Neural cell (in vitro differentiated cells): ENCODE data around the gene E2F1. TPM values are rescaled to one million over a fixed set of nuclear protein-coding genes. Genes with fewer than 3 reads are reported as not detected.

Experiments used
- H2AFZ ChIP-seq: fragments of 200-600, 300-800 bp; sonication (generic), shearing (Covaris generic); 2 replicates; pipeline ENCODE4 v1.6.0; 2014; ENCODE audit warnings: low read depth, mild to moderate bottlenecking, antibody characterized with exemption, low read length, moderate library complexity
- H3F3A ChIP-seq: fragments of 200-600 bp; shearing (Covaris generic); 2 replicates; pipeline ENCODE4 v1.6.1; 2016; ENCODE audit warnings: mild to moderate bottlenecking, moderate library complexity, mixed read lengths, antibody characterized with exemption, low read length; ENCODE audit not compliant: insufficient read depth, poor library complexity, severe bottlenecking
- H3K27ac ChIP-seq: fragments of 200-600, 300-800 bp; sonication (generic), shearing (Covaris generic); 2 replicates; pipeline ENCODE4 v1.5.1; 2014; ENCODE audit warnings: mild to moderate bottlenecking, low read length, moderate library complexity
- H3K27me3 ChIP-seq: fragments of 300-800, 200-600 bp; sonication (generic), shearing (Covaris generic); 2 replicates; pipeline ENCODE4 v1.6.0; 2014; ENCODE audit warnings: mild to moderate bottlenecking, low read depth, low read length, moderate library complexity; ENCODE audit not compliant: insufficient read depth
- H3K36me3 ChIP-seq: fragments of 300-800, 200-600 bp; sonication (generic), shearing (Covaris generic); 2 replicates; pipeline ENCODE4 v1.5.1; 2014; ENCODE audit warnings: mild to moderate bottlenecking, antibody characterized with exemption, low read length, moderate library complexity; ENCODE audit not compliant: insufficient read depth
- H3K4me2 ChIP-seq: fragments of 300-800, 200-600 bp; sonication (generic), shearing (Covaris generic); 2 replicates; pipeline ENCODE4 v1.6.0; 2014; ENCODE audit warnings: mild to moderate bottlenecking, low read length
- H3K4me3 ChIP-seq: fragments of 300-800, 200-600 bp; sonication (generic), shearing (Covaris generic); 2 replicates; pipeline ENCODE4 v1.5.1; 2014; ENCODE audit warnings: mild to moderate bottlenecking, low read length, moderate library complexity
- H3K79me2 ChIP-seq: fragments of 200-600 bp; shearing (Covaris generic); replicated peaks from 2 replicates; pipeline ENCODE4 v1.6.0; 2014; ENCODE audit warnings: mild to moderate bottlenecking, low read length, moderate library complexity; ENCODE audit not compliant: insufficient read depth
- H3K9ac ChIP-seq: fragments of 300-800, 200-600 bp; sonication (generic), shearing (Covaris generic); 2 replicates; pipeline ENCODE4 v1.6.1; 2016; ENCODE audit warnings: mild to moderate bottlenecking, low read length, mixed read lengths
- H3K9me2 ChIP-seq: fragments of 200-600 bp; shearing (Covaris generic); 2 replicates; pipeline ENCODE4 v1.6.1; 2016; ENCODE audit warnings: mild to moderate bottlenecking, low read length, mixed read lengths; ENCODE audit not compliant: insufficient read depth
- H3K9me3 ChIP-seq: fragments of 200-600, 300-800 bp; sonication (generic), shearing (Covaris generic); 2 replicates; pipeline ENCODE4 v1.6.1; 2016; ENCODE audit warnings: mild to moderate bottlenecking, mixed run types, low read length, moderate library complexity, mixed read lengths
- H4K20me1 ChIP-seq: fragments of 200-600 bp; shearing (Covaris generic); 2 replicates; pipeline ENCODE4 v1.6.1; 2016; ENCODE audit warnings: mild to moderate bottlenecking, mixed run types; ENCODE audit not compliant: insufficient read depth
- EP300 ChIP-seq: fragments of 450-650 bp; conservative IDR thresholded peaks from 2 replicates; pipeline ENCODE4 v1.6.1; 2014; ENCODE audit warnings: antibody characterized with exemption, mild to moderate bottlenecking, moderate library complexity; ENCODE audit not compliant: poor library complexity, severe bottlenecking
- MXI1 ChIP-seq: fragments of 450-650 bp; conservative IDR thresholded peaks from 2 replicates; pipeline ENCODE4 v1.6.1; 2014; ENCODE audit warnings: antibody characterized with exemption, mild to moderate bottlenecking; ENCODE audit not compliant: poor library complexity, severe bottlenecking
- TAF1 ChIP-seq: IDR thresholded peaks from 2 replicates; pipeline ENCODE4 v1.6.1; 2012; ENCODE audit warnings: low read depth
- polyA plus RNA-seq: library from polyadenylated mRNA; depleted of rRNA; stranded (reverse); fragments of >200 nt; gene quantifications from 2 replicates; pipeline ENCODE4 v1.2.3, GENCODE V29; 2014
- TF ChIP-seq, protein P1 (sequence below): IDR thresholded peaks from 2 replicates; pipeline ENCODE4 v1.6.1; 2012; ENCODE audit warnings: borderline replicate concordance

E2F1 gene
- polyA plus RNA-seq, 1 donor from 2014 or later, result 2.3 TPM

DNA sequence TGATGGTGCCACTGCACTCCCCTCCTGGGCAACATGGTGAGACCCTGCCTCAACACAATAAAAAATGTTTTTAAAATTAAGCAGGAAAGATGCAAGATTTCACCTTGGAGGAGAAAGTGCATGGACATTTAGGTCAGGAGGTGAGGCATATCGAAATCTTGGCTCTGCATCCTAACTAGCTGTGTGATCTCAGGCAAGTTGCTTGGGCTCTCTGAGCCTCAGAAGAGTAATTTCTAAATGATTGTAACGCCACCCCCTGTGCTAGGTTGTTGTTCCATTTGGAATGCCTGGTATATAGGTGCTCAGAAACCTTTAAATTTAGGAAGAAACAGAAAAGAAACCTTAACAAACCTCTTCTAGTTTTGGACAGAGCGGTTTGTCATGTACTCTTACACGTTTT lies 60.0 kb downstream of the E2F1 start:
- Histone ChIP-seq H3K27ac (no peak overlapping the region), H2AFZ (no peak overlapping the region), H3K4me3 (no peak overlapping the region), H3K27me3 (no peaks in the 10 kb centered on the region), H3K9me3 (no peaks in the 10 kb centered on the region), H3K4me2 (no peak overlapping the region), H3K9ac (no peak overlapping the region), H4K20me1 (no peaks in the 10 kb centered on the region), H3K9me2 (no peaks in the 10 kb centered on the region), H3F3A (no peaks in the 10 kb centered on the region), H3K36me3 (no peaks in the 10 kb centered on the region), H3K79me2 (no peaks in the 10 kb centered on the region)
- TF ChIP-seq, protein P1, sequence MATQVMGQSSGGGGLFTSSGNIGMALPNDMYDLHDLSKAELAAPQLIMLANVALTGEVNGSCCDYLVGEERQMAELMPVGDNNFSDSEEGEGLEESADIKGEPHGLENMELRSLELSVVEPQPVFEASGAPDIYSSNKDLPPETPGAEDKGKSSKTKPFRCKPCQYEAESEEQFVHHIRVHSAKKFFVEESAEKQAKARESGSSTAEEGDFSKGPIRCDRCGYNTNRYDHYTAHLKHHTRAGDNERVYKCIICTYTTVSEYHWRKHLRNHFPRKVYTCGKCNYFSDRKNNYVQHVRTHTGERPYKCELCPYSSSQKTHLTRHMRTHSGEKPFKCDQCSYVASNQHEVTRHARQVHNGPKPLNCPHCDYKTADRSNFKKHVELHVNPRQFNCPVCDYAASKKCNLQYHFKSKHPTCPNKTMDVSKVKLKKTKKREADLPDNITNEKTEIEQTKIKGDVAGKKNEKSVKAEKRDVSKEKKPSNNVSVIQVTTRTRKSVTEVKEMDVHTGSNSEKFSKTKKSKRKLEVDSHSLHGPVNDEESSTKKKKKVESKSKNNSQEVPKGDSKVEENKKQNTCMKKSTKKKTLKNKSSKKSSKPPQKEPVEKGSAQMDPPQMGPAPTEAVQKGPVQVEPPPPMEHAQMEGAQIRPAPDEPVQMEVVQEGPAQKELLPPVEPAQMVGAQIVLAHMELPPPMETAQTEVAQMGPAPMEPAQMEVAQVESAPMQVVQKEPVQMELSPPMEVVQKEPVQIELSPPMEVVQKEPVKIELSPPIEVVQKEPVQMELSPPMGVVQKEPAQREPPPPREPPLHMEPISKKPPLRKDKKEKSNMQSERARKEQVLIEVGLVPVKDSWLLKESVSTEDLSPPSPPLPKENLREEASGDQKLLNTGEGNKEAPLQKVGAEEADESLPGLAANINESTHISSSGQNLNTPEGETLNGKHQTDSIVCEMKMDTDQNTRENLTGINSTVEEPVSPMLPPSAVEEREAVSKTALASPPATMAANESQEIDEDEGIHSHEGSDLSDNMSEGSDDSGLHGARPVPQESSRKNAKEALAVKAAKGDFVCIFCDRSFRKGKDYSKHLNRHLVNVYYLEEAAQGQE, result no peak
- TF ChIP-seq EP300 (no peak), MXI1 (no peak), TAF1 (no peak)

Other genes starting within 250 kb of the E2F1 start
- gene SNTA1, start 242.6 kb downstream of the E2F1 start, polyA plus RNA-seq, result 7.2 and 8.6 TPM in 2 replicates
- 15.9 and 21.7 TPM in 2 replicates for gene CBFA2T2, start 196.3 kb downstream of the E2F1 start, polyA plus RNA-seq
- gene C20orf144, start 24.1 kb downstream of the E2F1 start, polyA plus RNA-seq, result not detected in 2 replicates
- gene ACTL10, start 19.4 kb downstream of the E2F1 start, polyA plus RNA-seq, result not detected in 2 replicates
- 20.3 and 21.4 TPM in 2 replicates for gene NECAB3, start 12.0 kb downstream of the E2F1 start, polyA plus RNA-seq
- 0.78 and 3.1 TPM in 2 replicates for gene PXMP4, start 33.9 kb upstream of the E2F1 start, polyA plus RNA-seq
- gene ZNF341, start 45.6 kb upstream of the E2F1 start, polyA plus RNA-seq, result 1.2 and 2.6 TPM in 2 replicates
- gene CHMP4B, start 125.0 kb upstream of the E2F1 start, polyA plus RNA-seq, result 78.9 and 83.8 TPM in 2 replicates